ENCODE data around the gene LCOR.
"Not testable (repeated sequence)": the region's sequence is repeated elsewhere in the genome, so short reads cannot be mapped to it uniquely, and the experiment has no call there.

LCOR gene

GRCh38 chr10:96935810-96936209, 103.7 kb downstream of the LCOR start:
- no peak for DNase-seq (ENCODE audit: low read depth in 2 of 2)

GRCh38 chr10:96943161-96943560, 111.1 kb downstream of the LCOR start:
- not testable (repeated sequence) for DNase-seq (ENCODE audit: low read depth in 2 of 2)

- no peak for DNase-seq (ENCODE audit: low read depth in 2 of 2)
These were observed 114.9 kb downstream of the LCOR start for GRCh38 chr10:96947036-96947435.

- DNase-seq (ENCODE audit: low read depth in 2 of 2), result no peak
These were observed 117.1 kb downstream of the LCOR start for GRCh38 chr10:96949039-96949683.

- no peak for DNase-seq (ENCODE audit: low read depth in 2 of 2)
These were observed 119.9 kb downstream of the LCOR start for GRCh38 chr10:96951954-96952353.

- no peak for DNase-seq (ENCODE audit: low read depth in 2 of 2)
These were observed 123.7 kb downstream of the LCOR start for GRCh38 chr10:96955794-96956193.

GRCh38 chr10:96958071-96958470, 126.0 kb downstream of the LCOR start:
- DNase-seq (ENCODE audit: low read depth in 2 of 2), result no peak

GRCh38 chr10:96959733-96960132, 127.6 kb downstream of the LCOR start:
- no peak for DNase-seq (ENCODE audit: low read depth in 2 of 2)

- no peak for DNase-seq (ENCODE audit: low read depth in 2 of 2)
These were observed 128.8 kb downstream of the LCOR start for GRCh38 chr10:96960872-96961271.

GRCh38 chr10:96964131-96964530, 132.0 kb downstream of the LCOR start:
- no peak for DNase-seq (ENCODE audit: low read depth in 2 of 2)

GRCh38 chr10:96967847-96968246, 135.7 kb downstream of the LCOR start:
- DNase-seq (ENCODE audit: low read depth in 2 of 2), result no peak

GRCh38 chr10:96968682-96969423, 136.8 kb downstream of the LCOR start:
- no peak for DNase-seq (ENCODE audit: low read depth in 2 of 2)

- no peak for DNase-seq (ENCODE audit: low read depth in 2 of 2)
These were observed 139.2 kb downstream of the LCOR start for GRCh38 chr10:96971324-96971723.

GRCh38 chr10:96972264-96972663, 140.2 kb downstream of the LCOR start:
- DNase-seq (ENCODE audit: low read depth in 2 of 2), result no peak

GRCh38 chr10:96973809-96974747, 142.0 kb downstream of the LCOR start:
- DNase-seq (ENCODE audit: low read depth in 2 of 2), result no peak

GRCh38 chr10:96975136-96975535, 143.0 kb downstream of the LCOR start:
- no peak for DNase-seq (ENCODE audit: low read depth in 2 of 2)

GRCh38 chr10:96978621-96979154, 146.6 kb downstream of the LCOR start:
- DNase-seq (ENCODE audit: low read depth in 2 of 2), result no peak

- DNase-seq (ENCODE audit: low read depth in 2 of 2), result no peak
These were observed 150.2 kb downstream of the LCOR start for GRCh38 chr10:96982149-96982930.

- DNase-seq (ENCODE audit: low read depth in 2 of 2), result no peak
These were observed 152.5 kb downstream of the LCOR start for GRCh38 chr10:96984541-96985131.

- DNase-seq (ENCODE audit: low read depth in 2 of 2), result no peak
These were observed 154.2 kb downstream of the LCOR start for GRCh38 chr10:96986200-96986856.

Data from stimulated activated CD8-positive, alpha-beta memory T cell treated with anti-CD3 and anti-CD28 coated beads, Interleukin-7, amount 100 ng/mL, for 4 hours (primary cell).